NT2/D1 (cell line): ENCODE data around the gene RIOK1.

ENCODE experiments used
- SUZ12 ChIP-seq: IDR thresholded peaks from 2 replicates; pipeline ENCODE4 v1.6.1; 2011; ENCODE audit not compliant: insufficient read length, insufficient read depth; ENCODE audit errors: extremely low read depth
- YY1 ChIP-seq: IDR thresholded peaks from 2 replicates; pipeline ENCODE4 v1.6.1; 2011; ENCODE audit not compliant: insufficient read length, insufficient read depth
- ZNF274 ChIP-seq: IDR thresholded peaks from 2 replicates; pipeline ENCODE4 v1.6.1; 2011; ENCODE audit warnings: mild to moderate bottlenecking, low read depth, low read length

DNA sequence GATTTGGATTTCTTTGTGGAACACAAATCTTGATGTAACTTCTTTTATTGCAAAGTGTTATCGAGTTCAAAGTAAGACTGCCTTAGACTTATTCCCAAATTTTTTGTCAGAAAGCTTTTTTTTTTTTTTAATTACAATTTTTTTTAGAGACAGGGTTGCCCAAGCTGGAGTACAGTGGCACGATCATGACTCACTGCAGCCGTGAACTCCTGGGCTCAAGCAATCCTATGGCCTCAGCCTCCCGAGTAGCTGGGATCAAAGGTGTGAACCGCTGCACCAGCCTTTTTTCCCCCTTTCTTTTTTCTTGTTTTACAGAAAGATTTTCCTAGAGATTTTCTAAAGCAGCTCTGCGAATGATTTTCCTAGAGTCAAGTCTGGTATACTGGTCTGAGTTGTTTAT lies 2.8 kb downstream of the RIOK1 start:
- TF ChIP-seq YY1, result no peak
- TF ChIP-seq ZNF274, result no peak
- no peak for TF ChIP-seq SUZ12
